IPS-11a (cell line): Measurements from ENCODE around the gene LBH.

Source experiments
- H3K4me3 ChIP-seq: one replicate; pipeline ENCODE4 v1.5.1; 2013; ENCODE audit warnings: low read depth, low read length, control low read depth

The LBH gene

DNA sequence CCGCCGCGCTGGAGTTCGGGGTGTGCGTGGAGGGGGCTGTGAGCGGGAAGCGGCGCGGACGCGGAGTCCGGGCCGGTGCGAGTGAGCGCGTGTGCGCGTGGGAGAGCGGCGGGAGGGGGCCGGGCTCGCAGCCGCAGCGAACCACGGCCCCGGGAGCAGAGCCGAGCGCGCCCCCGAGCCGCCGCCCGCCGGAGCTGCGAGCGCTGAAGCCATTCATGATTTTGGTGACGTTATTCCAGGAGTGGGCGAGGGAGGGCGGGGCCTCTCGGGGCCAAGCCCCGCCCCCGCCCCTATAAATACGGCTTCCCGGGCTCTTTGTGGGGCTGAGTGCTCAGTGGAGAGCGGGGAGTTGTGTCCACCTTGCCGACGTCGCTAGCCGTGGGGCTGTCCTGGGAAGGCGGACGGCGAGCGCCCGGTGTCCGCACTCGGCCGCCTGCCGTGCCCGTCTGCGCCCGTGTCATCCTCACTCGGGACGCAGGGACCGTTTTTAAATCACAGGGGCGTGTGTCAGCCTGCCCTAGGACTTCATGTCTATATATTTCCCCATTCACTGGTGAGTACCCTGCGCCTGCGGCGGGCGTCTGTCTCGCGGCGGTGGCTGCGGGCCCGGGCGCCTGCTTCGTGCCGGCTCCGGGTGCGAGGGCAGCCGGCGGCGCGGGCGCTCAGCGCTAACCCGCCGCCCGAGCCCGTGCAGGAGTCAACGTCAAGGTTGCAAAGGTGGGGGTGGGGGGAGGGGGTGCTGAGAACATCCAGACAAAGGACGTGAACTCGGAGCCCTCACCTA is at the start of gene LBH:
TSS of gene LBH (plus strand) at position 323 of the 784 bp plus-strand sequence. CDS start at position 528, 205 bp downstream.
- peak within 1 kb of the TSS; percentile 84 for H3K4me3 ChIP-seq

DNA sequence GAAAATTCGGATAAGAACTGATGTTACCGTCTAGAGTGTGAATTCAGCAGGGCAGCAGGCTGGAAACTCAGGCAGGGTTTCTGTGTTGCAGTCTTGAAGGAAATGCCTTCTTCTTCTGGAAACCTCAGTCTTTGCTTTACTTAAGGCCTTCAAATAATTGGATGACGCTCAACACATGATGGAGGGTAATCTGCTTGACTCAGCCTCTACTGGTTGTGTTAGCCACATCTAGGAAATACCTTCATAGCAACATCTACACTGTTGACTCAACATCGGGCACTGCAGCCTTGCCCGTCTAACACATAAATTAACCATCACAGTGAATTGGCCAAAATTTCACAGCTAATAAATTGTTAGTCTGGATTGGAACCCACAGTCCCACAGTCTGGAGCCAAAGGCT is 47.3 kb upstream of the LBH start:
- H3K4me3 ChIP-seq = no peak overlapping the region

DNA sequence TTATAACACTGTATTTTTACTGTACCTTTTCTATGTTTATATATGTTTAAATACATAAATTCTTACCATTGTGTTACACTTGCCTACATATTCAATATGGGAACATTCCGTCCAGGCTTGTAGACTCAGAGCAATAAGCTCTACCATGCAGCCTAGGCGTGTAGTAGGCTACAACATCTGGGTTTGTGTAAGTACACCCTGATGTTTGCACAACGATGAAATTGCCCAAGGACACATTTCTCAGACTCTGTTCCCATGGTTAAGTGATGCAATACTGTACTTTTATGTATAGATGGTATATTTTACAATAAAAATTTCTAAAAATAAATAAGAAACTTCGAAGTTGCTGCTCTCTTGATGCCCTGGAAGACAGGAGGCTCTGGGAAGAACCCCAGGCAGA is 46.2 kb upstream of the LBH start:
- H3K4me3 ChIP-seq = no peak overlapping the region

DNA sequence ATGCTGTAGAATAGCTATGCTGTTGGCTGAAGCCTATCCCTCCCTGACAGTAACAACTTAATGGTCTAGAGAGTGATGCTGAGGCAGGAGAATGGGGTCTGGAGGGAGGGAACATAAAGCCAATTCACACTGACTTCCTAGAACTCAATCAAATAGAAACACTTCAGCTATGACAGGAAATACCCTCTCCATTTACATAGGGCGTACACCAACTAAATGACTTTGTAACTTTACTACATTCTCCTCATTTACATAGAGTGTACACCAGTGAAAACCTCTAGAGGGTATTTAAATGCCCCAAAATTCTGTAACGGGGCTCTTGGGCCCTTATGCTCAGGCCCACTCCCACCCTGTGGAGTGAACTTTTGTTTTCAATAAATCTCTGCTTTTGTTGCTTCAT is 43.0 kb upstream of the LBH start:
- no peak overlapping the region for H3K4me3 ChIP-seq

DNA sequence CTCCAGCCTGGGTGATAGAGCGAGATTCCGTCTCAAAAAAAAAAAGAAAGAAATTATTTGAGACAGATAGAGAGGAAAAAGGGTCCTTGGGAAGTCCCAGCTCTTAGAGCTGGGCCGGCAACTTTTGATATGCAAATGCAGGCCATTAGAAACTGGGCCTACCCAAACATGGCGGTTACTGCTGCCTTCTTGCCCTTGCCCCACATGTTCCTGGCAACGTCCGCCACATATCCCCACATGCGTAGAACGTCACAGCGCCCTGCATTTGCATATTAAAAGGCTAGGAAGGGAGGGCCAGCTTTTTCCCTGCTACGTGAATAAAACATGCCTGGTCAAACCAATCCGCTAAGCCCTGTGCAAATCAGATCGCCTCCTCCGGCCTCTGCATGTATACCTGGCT is 40.7 kb upstream of the LBH start:
- H3K4me3 ChIP-seq = no peak overlapping the region

DNA sequence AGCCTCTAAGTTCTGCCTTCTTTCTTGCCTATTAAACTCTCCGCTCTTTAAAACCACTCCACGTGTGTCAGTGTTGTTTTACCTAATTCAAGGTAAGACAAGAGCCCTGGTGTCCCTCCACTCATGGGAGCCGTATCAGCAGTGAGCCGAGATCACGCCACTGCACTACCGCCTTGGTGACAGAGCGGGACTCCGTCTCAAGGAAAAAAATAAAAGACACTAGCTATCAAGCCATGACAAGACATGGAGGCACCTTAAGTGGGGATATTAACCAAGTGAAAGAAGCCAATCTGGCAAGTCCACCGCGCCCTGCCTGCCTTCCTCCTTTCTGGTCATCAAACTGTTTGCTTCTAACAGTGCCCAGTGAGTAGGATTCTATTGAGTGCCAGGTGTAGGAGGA is 40.2 kb upstream of the LBH start:
- no peak overlapping the region for H3K4me3 ChIP-seq

DNA sequence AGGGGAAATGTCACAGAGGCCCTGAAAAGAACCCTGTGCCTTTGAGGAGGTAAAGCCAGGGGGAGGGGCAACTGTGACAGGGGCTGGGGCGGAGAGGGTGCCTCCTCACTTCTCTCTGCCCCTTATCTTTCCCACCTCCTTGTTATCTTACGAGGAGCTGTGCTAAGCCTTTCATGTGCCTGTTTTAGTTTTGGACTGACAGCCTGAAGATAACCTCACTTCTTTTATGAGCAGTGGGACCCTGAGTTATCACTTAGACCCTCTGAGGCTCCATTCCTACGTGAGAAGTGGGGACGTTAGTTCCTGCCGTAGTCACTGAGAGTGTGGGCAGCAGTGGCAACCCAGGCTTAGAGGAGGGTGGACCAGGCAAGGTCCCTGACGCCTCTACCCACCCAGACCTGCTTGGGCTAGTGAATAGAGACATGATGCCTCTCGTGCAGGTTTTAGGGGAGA is 39.5 kb upstream of the LBH start:
- H3K4me3 ChIP-seq = no peak overlapping the region

DNA sequence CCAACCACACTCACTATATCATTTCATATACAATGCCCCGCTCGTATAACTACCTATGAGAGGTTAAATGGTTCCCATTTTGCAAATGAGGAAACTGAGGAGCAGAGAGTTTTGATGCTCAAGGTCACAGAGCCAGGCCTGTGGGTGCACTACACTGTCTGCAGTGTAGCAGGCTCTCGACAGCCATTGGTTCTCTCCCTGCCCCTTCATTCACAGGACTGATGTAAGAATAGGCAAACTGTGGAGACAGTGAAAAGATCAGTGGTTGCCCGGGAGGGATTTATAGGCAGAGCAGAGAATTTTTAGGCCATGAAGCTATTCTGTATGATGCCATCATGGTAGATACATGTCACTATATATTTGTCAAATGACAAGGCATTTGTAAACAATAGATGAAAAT is 39.0 kb upstream of the LBH start:
- H3K4me3 ChIP-seq = no peak overlapping the region

DNA sequence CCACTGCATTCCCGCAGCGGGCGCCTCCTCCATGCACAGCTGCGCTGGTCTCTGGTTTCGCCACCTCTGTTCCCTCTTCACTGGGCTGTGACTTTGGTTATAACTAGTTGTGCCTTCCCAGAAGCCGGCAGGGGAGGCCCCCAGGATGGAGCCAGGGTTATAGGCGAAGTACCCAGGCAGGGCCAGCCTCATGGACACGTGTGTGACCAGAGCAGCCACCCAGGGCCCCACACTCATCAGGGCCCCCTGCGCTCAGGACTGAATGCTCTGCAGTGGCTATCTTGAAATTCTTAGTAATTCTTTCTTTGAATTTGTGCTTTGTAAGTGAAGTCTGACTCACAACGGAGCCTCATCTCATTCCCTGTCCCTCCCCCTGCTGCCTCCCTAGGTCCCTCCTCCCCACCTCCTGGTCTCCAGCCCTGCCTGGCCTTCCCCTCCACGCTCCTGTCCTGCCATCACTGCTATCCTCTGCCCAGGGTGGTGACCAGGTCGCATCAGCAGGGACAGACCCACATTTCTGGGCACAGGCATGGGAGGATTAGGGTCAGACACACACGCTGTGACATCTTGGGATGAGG is 38.1 kb upstream of the LBH start:
- H3K4me3 ChIP-seq = no peak overlapping the region

DNA sequence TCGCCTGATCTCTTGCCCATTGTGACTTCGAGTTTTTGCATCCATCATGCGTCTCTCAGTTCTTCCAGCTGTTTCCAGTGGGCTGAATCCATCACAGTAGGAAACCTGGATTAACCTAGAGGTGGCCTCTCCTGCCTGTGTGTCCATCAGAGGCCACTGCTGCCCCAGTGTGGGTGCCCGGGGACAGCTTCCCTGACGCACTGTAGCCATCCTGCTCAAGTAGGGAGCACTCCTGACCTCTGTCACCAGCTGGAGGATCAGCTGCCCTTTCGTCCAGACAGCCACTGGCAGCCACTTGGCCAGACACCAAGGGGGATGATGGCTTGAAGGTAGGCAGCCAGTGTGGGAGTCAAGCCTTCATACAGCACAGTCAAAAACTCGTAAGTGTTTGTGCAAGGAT is 36.9 kb upstream of the LBH start:
- H3K4me3 ChIP-seq = no peak overlapping the region

DNA sequence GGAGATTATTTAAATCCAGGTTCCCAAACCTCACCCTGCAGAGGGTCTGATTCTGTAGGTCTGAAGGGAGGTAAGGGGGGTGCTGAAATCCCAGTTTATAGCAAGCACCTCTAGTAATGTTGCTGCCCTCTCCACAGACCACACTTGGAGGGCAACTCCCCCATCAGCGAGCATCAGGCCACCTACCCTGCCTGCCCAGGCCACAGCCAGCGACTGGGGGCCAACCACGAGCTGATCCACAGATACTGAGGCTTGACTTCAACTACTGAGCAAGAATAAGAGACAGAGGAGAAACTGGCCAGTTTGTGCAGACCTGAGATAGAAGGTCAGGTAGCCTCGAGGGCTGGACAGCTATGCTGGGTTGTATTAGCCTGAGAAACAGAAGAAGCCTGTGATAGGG is 36.3 kb upstream of the LBH start:
- H3K4me3 ChIP-seq = no peak overlapping the region

DNA sequence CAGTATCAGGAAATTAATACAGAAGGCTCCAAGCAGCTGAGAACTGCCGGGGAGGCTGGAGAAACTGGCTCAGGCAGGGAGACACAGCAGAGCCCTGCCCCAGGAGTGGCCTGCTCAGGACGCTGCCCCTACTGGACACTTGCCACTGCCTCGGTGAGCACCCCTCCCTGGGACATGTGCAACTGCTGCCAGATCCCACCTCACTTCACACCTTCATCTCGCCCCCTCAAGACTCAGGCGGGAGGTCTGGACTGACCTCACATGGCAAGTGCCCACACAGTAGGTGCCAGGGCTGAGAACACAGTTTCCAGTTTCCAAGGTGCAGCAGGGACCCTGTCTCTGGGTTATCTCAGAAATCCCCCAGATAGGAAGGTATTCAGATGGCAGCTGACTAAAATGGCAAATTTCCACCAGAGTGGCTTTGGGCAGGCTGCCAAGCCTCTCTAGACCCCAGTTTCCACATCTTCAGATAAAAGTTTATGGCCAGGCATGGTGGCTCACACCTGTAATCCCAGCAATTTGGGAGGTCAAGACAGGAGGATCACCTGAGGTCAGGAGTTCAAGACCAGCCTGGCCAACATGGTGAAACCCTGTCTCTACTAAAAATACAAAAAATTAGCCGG is 33.7 kb upstream of the LBH start:
- H3K4me3 ChIP-seq = no peak overlapping the region

DNA sequence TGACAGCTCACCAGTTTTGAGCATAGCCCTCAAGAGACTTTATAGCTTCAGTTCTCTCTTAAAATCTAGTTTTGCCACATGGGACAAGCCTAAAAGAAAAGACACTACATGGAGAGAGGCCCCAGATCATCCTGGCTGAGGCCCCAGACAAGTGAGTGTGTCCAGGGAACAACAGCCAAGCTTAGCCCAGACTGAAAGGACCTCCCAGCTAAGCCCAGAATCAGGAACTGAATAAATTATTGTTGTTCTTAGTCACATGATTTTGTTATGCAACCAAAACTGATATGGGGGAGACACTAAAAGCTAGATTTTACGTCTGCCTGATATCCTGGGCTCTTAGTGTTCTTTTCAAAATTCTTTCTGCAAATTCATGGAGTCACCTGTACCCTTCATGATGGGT is 29.3 kb upstream of the LBH start:
- no peak overlapping the region for H3K4me3 ChIP-seq

DNA sequence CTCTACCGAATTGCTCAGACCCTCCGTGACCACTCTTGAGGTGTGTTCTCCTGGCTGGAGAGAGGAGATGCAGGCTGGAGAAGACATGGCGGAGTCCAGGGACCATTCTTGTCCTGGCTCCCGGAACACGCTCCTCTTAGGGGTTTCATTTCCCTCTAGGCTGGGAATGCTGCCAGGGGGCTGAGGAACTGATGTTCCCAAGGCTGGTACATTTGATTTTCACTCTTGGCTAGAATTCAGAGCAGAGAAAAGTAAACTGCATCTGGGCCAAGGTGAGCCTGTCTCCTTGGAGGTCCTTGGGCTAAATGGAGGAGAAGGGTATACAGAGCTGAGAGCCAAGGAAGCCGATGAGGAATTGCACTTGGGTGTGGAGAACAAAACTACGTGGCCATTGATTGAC is 28.2 kb upstream of the LBH start:
- H3K4me3 ChIP-seq = no peak overlapping the region

DNA sequence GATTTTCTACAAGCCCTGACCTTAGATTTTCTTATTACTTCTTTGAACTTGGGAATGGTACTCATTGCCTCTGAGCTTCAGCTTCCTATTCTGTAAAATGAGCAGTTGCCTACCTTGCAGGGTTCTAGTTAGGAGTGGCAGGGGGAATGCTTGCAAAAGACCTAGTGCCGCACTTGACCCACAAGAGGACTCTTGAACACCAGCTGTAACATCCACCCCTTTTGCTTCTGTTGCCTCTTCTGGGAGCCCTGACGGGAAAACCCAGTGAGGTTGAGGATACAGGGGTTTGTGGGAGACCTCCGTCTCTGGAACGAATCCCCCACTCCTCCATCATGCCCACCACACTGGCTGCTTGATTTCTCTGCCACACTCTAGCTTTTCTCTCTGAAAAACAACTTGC is 27.1 kb upstream of the LBH start:
- H3K4me3 ChIP-seq = no peak overlapping the region

DNA sequence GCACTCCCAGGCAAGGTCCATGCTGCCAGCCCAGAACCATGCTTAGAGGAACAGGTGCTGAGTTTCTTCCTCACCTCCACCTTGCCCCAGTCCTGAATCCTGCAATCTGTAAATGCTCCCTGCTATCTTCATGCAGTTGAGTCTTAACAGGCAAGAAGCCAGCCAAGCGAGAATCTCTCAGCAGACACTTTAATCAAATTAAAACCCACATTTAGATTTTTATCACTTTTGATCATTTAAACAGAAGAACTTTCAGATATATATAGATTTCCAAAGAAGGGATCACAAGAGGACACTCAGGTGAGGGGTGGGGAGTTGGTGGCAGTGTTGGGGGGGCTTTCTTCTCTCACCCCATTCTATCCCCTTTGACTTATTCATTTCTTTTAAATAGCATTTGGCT is 25.9 kb upstream of the LBH start:
- no peak overlapping the region for H3K4me3 ChIP-seq

DNA sequence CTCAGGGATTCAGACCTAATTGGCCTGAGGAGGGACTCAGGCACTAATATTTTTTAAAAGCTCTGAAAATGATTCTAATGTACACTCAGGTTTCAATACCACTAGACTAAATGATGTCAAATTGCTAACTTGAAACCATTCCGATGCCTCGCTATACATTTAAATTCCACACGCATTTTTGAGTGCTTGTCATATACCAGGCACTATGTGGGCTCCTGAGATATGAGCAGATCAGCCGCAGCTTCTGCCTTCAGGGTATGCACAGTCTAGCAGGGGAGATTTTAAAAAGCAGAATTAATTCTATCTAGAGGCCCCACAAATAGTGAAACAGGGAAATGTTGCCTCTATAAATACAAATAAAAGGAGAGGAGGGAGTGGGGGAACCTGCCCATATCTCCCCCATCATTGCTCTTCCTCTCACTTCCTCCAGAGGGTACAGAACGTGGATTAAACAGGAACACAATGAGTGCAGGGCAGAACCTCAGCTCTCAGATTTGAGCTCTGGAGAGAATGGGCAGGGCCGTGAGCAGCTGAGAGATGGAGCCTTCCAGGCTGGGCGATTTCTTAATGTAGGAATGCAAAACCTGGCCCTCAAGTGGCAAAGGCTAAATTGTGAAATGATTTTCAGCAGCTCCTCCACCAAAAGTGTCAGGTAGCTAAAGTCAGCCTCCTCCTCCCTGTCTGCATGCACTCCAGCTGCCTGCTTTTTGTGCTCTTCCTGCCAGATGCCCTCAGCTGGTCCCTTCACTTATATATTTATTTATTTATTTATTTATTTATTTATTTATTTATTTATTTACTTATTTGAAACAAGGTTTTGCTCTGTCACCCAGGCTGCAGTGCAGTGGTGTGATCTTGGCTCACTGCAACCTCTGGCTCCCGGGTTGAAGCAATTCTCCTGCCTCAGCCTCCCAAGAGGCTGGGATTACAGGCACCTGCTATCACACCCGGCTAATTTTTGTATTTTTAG is 24.6 kb upstream of the LBH start:
- H3K4me3 ChIP-seq = no peak overlapping the region

DNA sequence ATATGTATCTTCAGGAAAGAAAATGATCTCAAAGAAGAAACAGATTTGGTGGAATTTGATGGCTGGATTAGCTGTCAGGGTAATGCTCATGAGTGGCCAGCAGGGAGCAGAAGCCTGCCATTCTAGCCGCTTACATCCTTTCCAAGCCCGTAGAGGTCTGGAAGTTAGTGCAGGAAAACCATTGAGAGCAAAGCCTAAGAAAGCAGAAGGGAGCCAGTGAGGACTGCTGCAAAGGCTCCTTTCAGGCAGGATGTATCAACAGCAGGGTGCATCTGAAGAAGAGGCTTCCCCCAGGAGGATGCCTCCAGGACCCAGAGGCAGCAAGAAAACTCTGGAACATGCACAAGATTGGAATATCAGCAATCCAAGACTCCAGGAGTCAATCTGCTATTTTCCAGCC is 22.9 kb upstream of the LBH start:
- no peak overlapping the region for H3K4me3 ChIP-seq

DNA sequence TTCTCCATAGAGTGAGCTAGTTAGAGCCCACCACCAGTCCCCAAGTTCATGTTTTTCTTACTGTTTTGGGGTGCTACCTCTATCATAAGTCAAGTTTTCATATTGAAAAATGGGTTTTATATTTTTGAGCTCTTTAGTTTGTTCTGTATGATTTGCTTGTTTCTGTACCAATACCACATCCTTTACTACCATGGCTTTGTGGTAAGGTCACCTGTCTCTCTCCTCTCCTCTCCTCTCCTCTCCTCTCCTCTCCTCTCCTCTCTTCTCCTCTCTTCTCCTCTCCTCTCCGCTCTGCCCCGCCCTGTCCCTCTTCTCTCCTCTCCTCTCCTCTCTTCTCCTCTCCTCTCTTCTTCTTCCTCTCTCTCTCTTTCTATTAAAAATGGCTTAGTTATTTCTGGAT is 22.1 kb upstream of the LBH start:
- no peak overlapping the region for H3K4me3 ChIP-seq

DNA sequence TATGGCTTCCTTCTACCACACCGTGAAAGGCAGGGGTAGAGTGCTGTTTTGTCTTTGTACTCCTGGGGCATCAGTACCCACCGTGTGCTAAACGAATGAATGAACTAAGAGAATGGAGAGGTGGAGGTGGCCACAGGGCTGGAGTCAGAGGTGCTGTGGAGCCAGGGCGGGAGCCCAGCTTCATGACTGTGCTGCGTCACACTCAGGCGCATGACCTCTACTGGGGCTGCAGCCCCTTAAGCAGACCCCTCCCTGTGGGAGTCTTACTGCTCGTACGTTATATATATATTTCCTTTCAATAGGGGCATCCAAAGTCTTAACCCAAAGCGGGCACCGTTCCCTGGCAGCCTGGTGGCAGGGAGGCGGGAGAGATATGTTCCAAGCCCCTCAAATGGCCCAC is 18.0 kb upstream of the LBH start:
- H3K4me3 ChIP-seq = no peak overlapping the region

DNA sequence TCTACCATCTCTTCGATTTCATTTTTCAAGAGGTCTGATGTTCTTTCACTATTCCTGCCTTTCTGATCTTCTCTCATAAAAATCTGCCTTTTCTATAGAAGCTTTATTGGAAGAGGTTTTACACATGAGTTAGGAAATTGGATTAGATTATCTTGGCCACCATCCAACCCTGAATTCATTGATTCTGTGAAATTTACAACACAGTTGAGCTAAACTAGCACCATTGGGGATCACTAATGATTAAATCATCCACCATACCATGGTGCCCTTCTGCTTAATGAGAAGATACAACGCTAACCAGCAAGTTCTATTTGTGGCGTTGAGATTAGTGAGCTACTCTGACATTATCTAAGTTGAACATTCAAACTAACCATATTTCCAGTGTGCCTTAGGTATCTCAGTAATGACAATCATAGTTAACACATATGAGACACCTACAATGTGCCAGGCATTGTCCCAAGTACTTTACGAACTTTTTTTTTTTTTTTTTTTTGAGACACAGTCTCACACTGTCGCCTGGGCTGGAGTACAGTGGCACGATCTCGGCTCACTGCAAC is 17.3 kb upstream of the LBH start:
- H3K4me3 ChIP-seq = no peak overlapping the region
